Loucy (cell line): ENCODE measurements around the gene POLH.

ENCODE experiments used
- H2AFZ ChIP-seq: fragments of 200-600 bp; sonication (generic); 2 replicates; pipeline ENCODE4 v1.6.0; 2016; ENCODE audit warnings: antibody characterized with exemption, mild to moderate bottlenecking, low read length, moderate library complexity
- H3F3A ChIP-seq: fragments of 200-600 bp; 2 replicates; pipeline ENCODE4 v1.6.0; 2016; ENCODE audit warnings: antibody characterized with exemption, low read depth, mild to moderate bottlenecking
- H3K27me3 ChIP-seq: fragments of 200-600 bp; sonication (generic); 2 replicates; pipeline ENCODE4 v1.6.1; 2014; ENCODE audit warnings: low read length, mild to moderate bottlenecking; ENCODE audit not compliant: insufficient read depth, poor library complexity, severe bottlenecking
- H3K36me3 ChIP-seq: fragments of 200-600 bp; sonication (generic); 2 replicates; pipeline ENCODE4 v1.6.1; 2016; ENCODE audit warnings: low read length; ENCODE audit not compliant: insufficient read depth
- H3K4me1 ChIP-seq: fragments of 200-600 bp; sonication (generic); 2 replicates; pipeline ENCODE4 v1.5.1; 2014; ENCODE audit warnings: low read length, mild to moderate bottlenecking; ENCODE audit not compliant: insufficient read depth, poor library complexity, severe bottlenecking
- H3K4me2 ChIP-seq: fragments of 200-600 bp; sonication (generic); 2 replicates; pipeline ENCODE4 v1.6.0; 2014; ENCODE audit warnings: antibody characterized with exemption, low read length, low read depth, mild to moderate bottlenecking; ENCODE audit not compliant: poor library complexity, severe bottlenecking
- H3K4me3 ChIP-seq: fragments of 200-600 bp; sonication (generic); 2 replicates; pipeline ENCODE4 v1.5.1; 2014; ENCODE audit warnings: low read length, mild to moderate bottlenecking, mixed read lengths; ENCODE audit not compliant: poor library complexity, severe bottlenecking
- H3K79me2 ChIP-seq: fragments of 200-600 bp; sonication (generic); 2 replicates; pipeline ENCODE4 v1.6.1; 2014; ENCODE audit warnings: low read length; ENCODE audit not compliant: insufficient read depth
- H3K9ac ChIP-seq: fragments of 200-600 bp; sonication (generic); 2 replicates; pipeline ENCODE4 v1.6.0; 2014; ENCODE audit warnings: mild to moderate bottlenecking, low read depth, low read length, moderate library complexity; ENCODE audit not compliant: poor library complexity, severe bottlenecking
- H3K9me2 ChIP-seq: fragments of 200-600 bp; sonication (generic); replicated peaks from 2 replicates; pipeline ENCODE4 v1.6.1; 2016; ENCODE audit warnings: low read depth, low read length, mixed read lengths
- H3K9me3 ChIP-seq: fragments of 200-600 bp; sonication (generic); 2 replicates; pipeline ENCODE4 v1.6.1; 2014; ENCODE audit warnings: mild to moderate bottlenecking, antibody characterized with exemption, low read length, low read depth; ENCODE audit not compliant: insufficient read depth
- H4K20me1 ChIP-seq: fragments of 200-600 bp; sonication (generic); 2 replicates; pipeline ENCODE4 v1.6.0; 2014; ENCODE audit warnings: antibody characterized with exemption, low read length, mild to moderate bottlenecking; ENCODE audit not compliant: insufficient read depth, poor library complexity, severe bottlenecking
- CTCF ChIP-seq: fragments of 200-600 bp; sonication (generic); conservative IDR thresholded peaks from 2 replicates; pipeline ENCODE4 v1.5.1; 2014; ENCODE audit warnings: mild to moderate bottlenecking, antibody characterized with exemption, low read length
- EZH2phosphoT487 ChIP-seq: fragments of 200-600 bp; IDR thresholded peaks from 2 replicates; pipeline ENCODE4 v1.6.1; 2018; ENCODE audit warnings: antibody characterized with exemption, mild to moderate bottlenecking, moderate library complexity, borderline replicate concordance

POLH gene

GRCh38 chr6:43628393-43629103 is 52.6 kb downstream of the POLH start:
- H3K4me3 ChIP-seq: peak overlapping the region; percentile 86
- no peaks in the 10 kb centered on the region for H3K9me3 ChIP-seq
- peaks cover 24% of the 10 kb centered on the region; the same call in 1 of the 2 replicates for H3K36me3 ChIP-seq
- no peaks in the 10 kb centered on the region for H3K9me2 ChIP-seq
- H3K4me1 ChIP-seq: peaks cover 27% of the 10 kb centered on the region
- H3K79me2 ChIP-seq: peaks cover 36% of the 10 kb centered on the region
- peaks cover 10% of the 10 kb centered on the region for H4K20me1 ChIP-seq
- H3K9ac ChIP-seq: peak overlapping the region; percentile 81
- H3K4me2 ChIP-seq: peak overlapping the region; percentile 77
- no peaks in the 10 kb centered on the region for H3K27me3 ChIP-seq
- TF ChIP-seq EZH2phosphoT487 (no peak), CTCF (no peak)
- peak overlapping the region; percentile 69 for H2AFZ ChIP-seq
- H3F3A ChIP-seq: no peaks in the 10 kb centered on the region

DNA sequence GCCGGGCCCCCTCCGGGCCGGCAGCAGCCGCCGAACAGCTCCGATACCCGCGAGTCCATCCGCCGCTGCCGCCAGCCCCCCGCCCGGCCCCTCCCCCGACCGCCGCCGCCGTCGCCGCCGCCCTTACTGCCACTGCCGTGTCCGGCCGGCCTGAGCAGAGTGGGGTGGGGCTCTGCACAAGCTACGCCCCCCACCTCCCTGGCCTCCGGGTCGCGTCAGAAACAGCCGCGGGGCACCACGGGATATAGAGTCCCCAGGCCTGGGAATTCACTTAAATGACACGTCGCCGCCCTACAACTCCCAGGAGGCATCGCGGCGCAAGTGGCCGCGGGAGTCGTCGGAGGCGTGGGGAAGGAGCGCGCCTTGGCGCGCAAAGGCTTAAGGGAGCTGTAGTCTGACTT is 53.1 kb downstream of the POLH start, which contains the start of gene GTPBP2:
Gene GTPBP2, minus strand, starts transcription at position 161 of the 401 bp plus-strand sequence. Its CDS starts 102 bp downstream, at position 59.
- Histone ChIP-seq H3K27me3 (no peaks in the 10 kb centered on the region), H3K4me1 (peaks cover 27% of the 10 kb centered on the region), H3K4me3 (peak within 1 kb of the TSS; percentile 87), H2AFZ (peak within 1 kb of the TSS; percentile 87), H3K9ac (peak within 1 kb of the TSS; percentile 100), H3K36me3 (peaks cover 19% of the 10 kb centered on the region; the same call in 1 of the 2 replicates), H3K4me2 (peak within 1 kb of the TSS; percentile 87), H3K9me3 (no peaks in the 10 kb centered on the region), H3K9me2 (no peaks in the 10 kb centered on the region), H3K79me2 (peaks cover 36% of the 10 kb centered on the region), H3F3A (no peaks in the 10 kb centered on the region), H4K20me1 (peaks cover 10% of the 10 kb centered on the region)
- TF ChIP-seq EZH2phosphoT487: no peak
- no peak for TF ChIP-seq CTCF

- Histone ChIP-seq H3K79me2 (peaks cover 36% of the 10 kb centered on the region), H4K20me1 (peaks cover 10% of the 10 kb centered on the region), H3K9me2 (no peaks in the 10 kb centered on the region), H3K4me3 (peak overlapping the region; percentile 87), H2AFZ (peak overlapping the region; percentile 87), H3K36me3 (peaks cover 14% of the 10 kb centered on the region; the same call in 1 of the 2 replicates), H3F3A (no peaks in the 10 kb centered on the region), H3K4me1 (peaks cover 27% of the 10 kb centered on the region), H3K27me3 (no peaks in the 10 kb centered on the region), H3K4me2 (peak overlapping the region; percentile 87), H3K9ac (peak overlapping the region; percentile 100), H3K9me3 (no peaks in the 10 kb centered on the region)
- no peak for TF ChIP-seq EZH2phosphoT487
- TF ChIP-seq CTCF: no peak
These were observed 53.7 kb downstream of the POLH start for GRCh38 chr6:43629505-43630300.
